Regular cardiac myocyte (primary cell): ENCODE results near the gene COL20A1. TPM values are rescaled to one million over a fixed set of nuclear protein-coding genes. Genes with fewer than 3 reads are reported as not detected.

ENCODE experiments used
- total RNA-seq: library from RNA; depleted of rRNA; stranded (reverse); fragments of >200 nt; gene quantifications from 2 replicates; pipeline ENCODE4 v1.2.3, GENCODE V29; 2014

The COL20A1 gene
- total RNA-seq: under 0.01 TPM in 1 of 2 replicates, not detected in the other

DNA sequence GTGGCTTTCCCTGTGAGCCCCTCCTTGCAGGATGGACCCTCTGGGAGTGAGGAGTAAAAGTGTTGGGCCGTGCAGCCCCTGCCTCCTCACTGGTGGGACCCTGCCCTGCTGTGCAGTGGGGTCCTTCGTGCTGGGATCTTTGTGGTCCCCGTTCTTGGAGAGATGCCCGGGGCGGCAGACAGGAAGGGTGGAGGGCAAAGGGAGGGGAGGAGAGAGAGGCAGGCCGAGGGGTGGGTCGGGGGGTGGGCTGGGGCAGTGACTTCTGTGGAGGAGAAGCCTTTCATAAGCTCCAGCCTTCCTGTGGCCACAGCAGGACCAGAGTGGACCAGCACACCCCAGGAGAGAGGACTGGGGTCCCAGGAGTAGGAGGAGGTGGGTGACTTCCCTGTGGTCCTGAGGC, at the start of gene COL20A1:
COL20A1 (plus strand) TSS at position 283 of the 400 bp plus-strand sequence. CDS start 1,922 bp downstream, outside the sequence.

DNA sequence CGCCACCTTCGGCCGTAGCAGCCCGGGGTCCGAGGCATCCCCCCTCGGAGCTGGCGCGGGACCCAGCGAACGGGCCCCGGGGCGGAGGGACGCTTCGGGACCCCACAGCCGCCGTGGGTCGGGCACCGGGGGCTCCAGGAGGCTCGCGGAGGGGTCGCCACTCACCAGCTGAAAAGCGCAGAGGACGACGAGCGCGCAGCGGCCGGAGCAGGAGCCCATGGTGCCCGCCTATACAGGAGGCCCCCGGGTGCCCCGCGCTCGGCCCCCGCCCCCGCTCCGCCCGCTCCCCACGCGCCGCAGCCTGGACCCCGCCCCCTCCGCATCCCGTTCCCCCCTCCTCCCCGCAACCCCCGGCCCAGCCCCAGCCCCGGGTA, 38.8 kb upstream of the COL20A1 start, which contains the start of gene NKAIN4:
NKAIN4 (minus strand) TSS at position 232 of the 374 bp plus-strand sequence; CDS start at position 219, 13 bp downstream.

DNA sequence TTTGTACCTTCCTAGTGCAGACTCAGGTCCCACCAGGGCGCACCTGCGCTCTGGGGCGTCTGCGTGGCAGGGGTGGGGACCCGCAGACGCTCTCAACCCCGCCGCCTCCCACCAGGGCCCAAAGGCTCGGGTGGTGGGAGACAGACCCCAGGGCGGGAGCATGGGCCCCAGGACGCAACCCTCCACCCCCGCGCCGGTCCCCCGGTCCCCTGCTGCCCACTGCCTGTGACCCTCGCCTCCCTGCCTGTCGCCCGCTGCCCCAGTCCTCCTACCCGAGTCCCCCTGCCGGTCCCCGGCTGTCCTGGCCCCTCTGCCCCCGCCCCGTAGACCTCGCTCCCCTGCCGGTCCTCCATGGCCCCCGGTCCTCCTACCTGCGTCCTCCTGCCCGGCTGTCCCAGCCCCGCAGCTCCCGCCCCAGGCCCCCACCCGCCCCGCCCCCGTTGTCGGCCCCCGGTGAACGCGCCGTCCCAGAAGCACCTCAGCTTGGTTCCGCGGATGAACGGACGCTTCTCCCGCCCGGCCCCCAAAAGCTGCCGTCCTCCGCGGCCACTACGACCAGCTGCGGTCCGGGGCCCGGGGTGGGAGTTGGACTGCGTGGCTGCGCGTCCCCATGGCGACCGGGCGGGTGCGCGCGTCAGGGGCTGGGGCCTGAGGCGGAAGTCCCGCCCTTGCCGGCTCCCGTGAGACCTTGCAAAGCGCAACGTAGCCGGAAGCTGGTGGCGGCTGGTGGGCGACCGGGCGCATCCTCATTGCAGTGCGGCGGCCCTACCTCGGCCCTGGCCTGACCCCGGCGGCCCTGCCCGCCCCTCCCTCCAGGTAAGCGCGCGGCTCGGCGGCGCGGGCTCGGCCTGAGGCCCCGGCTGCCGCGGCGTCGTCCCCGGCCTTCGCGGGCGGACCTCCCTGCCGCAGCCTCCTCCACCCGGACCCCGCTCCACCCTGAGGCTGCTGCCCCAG, 20.6 kb upstream of the COL20A1 start, which contains the start of gene ARFGAP1:
ARFGAP1 (plus strand) TSS at position 709 of the 954 bp plus-strand sequence. CDS start 2,768 bp downstream, outside the sequence.

DNA sequence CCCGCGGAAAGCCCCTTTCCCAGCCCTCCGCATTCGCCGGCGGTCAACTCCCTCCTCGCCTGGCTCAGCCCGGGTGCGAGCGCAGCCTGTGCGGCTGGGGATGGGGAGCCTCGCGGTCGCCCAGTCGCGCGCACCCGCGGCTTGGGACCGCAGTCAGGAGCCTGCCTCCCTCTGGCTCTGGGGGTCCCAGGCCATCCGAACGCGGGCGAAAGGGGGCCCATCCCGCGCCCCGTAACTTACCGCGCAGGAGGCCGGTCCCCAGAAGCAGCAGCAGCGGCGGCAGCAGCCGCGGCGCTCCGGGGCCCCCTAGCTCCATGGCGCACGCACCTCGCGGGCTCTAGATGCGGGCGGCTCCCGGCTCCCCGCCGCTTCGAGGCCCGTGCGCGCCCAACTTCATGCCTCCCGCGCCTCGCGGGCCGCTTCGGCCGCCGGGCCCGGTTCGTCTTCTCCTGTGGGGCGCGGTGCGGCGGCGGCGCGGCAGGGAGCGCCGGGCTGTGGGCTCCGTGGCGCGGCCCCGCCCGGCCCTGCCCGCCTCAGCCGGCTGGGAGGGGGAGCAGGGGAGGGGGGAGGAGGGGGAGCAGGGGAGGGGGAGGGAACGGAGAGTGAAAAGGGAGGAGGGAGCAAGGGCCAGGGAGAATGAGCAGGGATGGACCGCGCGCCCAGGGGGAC, 68.0 kb downstream of the COL20A1 start, which contains the start of gene CHRNA4:
CHRNA4 (minus strand) TSS at position 500 of the 669 bp plus-strand sequence; CDS start at position 316, 184 bp downstream.

Other genes with a start within 250 kb of the COL20A1 start
- gene YTHDF1, start 77.1 kb upstream of the COL20A1 start, total RNA-seq: 14.9 and 22.2 TPM in 2 replicates
- under 0.01 and 0.28 TPM in 2 replicates for gene BIRC7, start 57.3 kb upstream of the COL20A1 start, total RNA-seq
- gene NKAIN4, start 38.7 kb upstream of the COL20A1 start, total RNA-seq: 0.19 TPM in 1 of 2 replicates, not detected in the other
- gene ARFGAP1, start 20.4 kb upstream of the COL20A1 start, total RNA-seq: 71.6 and 77.8 TPM in 2 replicates
- not detected in 2 replicates for gene CHRNA4, start 68.2 kb downstream of the COL20A1 start, total RNA-seq
- 0.19 TPM in 1 of 2 replicates, not detected in the other for gene KCNQ2, start 179.5 kb downstream of the COL20A1 start, total RNA-seq
- 0.38 and 5.4 TPM in 2 replicates for gene EEF1A2, start 205.9 kb downstream of the COL20A1 start, total RNA-seq
- gene PPDPF, start 227.6 kb downstream of the COL20A1 start, total RNA-seq: 26.3 and 42.6 TPM in 2 replicates
- gene PTK6, start 244.2 kb downstream of the COL20A1 start, total RNA-seq: under 0.01 TPM in 1 of 2 replicates, not detected in the other